Measurements from ENCODE around the gene CHP1.

DNA sequence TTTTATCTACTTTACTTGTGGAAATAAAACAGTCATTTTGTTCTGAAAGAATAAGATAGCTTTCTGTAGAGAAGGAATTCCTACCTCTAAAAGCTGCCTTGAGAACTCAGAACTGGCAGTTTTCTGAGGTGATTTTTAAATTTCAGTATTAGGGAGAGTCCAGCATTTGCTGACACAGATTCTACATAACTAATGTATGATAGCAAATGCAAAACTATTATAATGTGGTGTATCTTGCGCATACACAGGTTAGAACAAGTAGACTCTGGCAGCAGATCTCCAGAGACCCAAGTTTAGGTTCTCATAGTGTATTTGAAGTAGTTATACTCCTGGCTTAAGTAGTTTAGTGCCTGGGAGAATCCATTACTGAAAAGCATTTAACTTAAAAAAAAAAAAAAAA, 70.5 kb downstream of the CHP1 start:
- TF ChIP-seq, protein P1, sequence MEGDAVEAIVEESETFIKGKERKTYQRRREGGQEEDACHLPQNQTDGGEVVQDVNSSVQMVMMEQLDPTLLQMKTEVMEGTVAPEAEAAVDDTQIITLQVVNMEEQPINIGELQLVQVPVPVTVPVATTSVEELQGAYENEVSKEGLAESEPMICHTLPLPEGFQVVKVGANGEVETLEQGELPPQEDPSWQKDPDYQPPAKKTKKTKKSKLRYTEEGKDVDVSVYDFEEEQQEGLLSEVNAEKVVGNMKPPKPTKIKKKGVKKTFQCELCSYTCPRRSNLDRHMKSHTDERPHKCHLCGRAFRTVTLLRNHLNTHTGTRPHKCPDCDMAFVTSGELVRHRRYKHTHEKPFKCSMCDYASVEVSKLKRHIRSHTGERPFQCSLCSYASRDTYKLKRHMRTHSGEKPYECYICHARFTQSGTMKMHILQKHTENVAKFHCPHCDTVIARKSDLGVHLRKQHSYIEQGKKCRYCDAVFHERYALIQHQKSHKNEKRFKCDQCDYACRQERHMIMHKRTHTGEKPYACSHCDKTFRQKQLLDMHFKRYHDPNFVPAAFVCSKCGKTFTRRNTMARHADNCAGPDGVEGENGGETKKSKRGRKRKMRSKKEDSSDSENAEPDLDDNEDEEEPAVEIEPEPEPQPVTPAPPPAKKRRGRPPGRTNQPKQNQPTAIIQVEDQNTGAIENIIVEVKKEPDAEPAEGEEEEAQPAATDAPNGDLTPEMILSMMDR (IDR thresholded peaks at IDR 0.05), result no peak
- no peak for TF ChIP-seq POLR2A (IDR thresholded peaks at IDR 0.05)

Data from testis (tissue), 2 donors.